Measurements from ENCODE around the gene PTPRM.

- TF ChIP-seq, protein P1, sequence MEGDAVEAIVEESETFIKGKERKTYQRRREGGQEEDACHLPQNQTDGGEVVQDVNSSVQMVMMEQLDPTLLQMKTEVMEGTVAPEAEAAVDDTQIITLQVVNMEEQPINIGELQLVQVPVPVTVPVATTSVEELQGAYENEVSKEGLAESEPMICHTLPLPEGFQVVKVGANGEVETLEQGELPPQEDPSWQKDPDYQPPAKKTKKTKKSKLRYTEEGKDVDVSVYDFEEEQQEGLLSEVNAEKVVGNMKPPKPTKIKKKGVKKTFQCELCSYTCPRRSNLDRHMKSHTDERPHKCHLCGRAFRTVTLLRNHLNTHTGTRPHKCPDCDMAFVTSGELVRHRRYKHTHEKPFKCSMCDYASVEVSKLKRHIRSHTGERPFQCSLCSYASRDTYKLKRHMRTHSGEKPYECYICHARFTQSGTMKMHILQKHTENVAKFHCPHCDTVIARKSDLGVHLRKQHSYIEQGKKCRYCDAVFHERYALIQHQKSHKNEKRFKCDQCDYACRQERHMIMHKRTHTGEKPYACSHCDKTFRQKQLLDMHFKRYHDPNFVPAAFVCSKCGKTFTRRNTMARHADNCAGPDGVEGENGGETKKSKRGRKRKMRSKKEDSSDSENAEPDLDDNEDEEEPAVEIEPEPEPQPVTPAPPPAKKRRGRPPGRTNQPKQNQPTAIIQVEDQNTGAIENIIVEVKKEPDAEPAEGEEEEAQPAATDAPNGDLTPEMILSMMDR (IDR thresholded peaks at IDR 0.05; ENCODE audit: low read length), result no peak
- TF ChIP-seq EZH2 (optimal IDR thresholded peaks at IDR 0.05; ENCODE audit: low read depth, low read length) (no peak), EZH2phosphoT487 (IDR thresholded peaks at IDR 0.05; ENCODE audit: low read length) (no peak)
Measured at GRCh38 chr18:7661207-7661606, 94.1 kb downstream of the PTPRM start.
